GM21390 (cell line): ENCODE data around the gene PDILT.

ENCODE experiments used
- ATAC-seq: cut with Tn5 transposase; IDR thresholded peaks from one replicate; pipeline ENCODE4 v1.9.1; 2021; ENCODE audit not compliant: unreplicated experiment

The PDILT gene

DNA sequence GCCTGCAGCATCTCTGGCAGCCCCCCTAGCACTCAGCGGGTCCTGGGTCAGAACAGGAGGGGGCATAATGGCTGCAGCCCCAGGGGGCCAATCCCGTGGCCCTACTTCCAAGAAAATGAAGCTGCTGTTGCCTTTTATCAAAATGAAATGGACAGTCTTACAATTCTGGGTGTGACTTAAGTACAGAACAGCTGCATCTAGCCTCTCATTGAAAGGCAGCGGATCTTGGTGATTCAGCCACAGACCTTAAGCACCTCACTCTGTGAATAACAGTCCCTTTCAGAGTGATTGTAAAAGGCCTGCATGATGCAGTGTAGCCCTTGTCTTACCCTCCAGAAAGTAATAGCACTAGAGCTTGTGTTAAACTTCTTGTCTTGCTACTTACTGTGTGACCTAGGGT lies 40.5 kb downstream of the PDILT start:
- ATAC-seq, result no peak

DNA sequence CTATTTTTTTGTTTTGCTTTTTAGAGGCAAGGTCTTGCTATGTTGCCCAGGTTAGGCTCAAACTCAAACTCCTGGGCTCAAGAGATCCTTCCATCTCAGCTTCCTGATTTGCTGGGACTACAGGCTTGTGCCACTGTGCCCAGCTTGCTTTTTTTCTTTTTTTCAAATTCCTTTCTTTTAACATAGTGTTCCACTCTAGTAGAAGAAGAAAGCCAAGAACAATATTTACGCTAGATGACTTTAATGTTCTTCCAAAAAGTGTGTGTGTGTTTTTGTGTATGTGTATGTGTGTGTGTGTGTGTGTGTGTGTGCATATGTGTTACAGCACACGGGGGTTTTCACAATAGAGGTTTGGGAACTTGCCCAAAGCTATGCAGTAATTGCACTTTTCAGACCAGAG lies 41.3 kb downstream of the PDILT start:
- ATAC-seq, result no peak

DNA sequence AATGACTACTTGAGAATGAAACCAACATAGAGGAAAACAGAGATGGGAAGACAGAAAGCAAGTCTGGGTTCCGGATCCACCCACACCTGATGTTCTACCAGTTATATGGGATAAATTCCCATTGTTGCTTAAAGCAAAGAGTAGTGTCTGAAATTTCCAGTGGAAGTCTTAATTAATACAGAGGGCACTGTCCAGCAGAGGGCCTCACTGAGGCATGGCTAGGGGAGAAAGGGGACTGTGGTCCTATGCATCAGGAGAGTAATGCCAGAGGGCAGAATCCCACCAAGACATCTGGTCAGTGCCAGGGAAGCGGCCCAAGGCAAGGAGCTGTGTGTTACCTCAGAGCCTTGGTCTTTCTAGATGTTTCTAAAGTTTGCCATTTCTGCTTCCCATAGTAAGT lies 44.5 kb downstream of the PDILT start:
- ATAC-seq, result no peak

DNA sequence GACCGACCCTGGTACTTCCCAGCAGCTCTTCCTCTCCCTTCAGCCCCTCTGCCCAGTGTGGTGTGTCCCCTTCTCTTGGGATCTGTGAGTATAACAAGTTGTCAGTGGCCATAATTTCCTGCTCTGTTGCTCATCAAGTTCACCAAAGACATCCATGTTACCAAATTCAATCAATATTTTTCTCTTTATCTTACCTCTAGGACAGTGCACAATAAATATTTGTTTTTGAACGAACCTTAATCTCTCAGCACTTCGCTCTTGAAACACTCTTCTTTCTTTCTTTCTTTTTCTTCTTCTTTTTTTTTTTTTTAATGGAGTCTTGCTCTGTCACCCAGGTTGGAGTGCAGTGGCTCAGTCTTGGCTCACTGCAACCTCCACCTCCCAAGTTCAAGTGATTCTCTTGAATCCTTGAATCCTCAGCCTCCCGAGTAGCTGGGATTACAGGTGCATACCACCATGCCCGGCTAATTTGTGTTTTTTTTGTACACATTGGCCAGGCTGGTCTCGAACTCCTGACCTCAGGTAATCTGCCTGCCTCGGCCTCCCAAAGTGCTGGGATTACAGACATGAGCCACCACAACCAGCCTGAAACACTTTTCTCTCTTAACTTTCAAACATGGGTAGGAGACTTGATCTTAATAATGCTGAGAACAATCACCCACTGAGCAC lies 49.3 kb downstream of the PDILT start:
- no peak for ATAC-seq

DNA sequence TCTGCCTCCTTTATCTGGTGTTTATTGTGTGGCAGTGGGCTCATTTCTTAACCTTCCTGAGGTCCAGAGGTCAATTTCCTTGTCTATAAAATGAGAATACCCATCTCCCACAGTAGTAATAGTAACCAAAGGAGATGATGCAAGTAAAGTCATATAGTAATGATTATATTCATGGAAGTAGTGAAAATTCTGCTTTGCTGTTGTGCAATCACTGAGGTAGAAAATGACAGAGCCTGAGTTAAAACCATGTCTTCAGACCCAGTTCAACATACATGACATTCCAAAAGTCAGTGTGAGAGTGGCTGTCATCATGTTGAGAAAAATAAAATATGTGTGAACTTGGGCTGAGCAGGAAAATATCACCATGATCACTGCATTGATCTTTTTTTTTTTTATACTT lies 51.2 kb downstream of the PDILT start:
- no peak for ATAC-seq

DNA sequence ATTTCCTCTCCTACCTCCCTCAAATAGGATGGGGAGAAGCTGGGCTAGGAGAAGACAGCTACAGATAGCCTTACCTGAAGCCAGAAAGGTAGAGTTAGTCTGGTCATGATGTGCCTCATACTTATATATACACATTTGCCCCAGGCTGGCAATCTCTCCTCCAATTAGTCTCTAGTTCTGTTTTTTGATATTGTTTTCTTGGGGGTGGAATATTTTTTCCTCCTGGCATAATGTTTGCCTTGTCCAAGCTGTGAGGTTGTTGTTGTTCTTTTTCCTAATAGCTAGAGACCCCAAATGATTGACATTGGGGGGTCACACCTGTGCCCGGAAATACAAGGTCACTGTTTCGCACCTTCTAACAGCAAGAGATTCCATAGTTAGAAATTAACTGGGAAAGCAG lies 51.9 kb downstream of the PDILT start, which contains the start of gene UMOD:
Gene UMOD, minus strand, starts transcription at position 101 of the 400 bp plus-strand sequence. CDS start 1,978 bp downstream, outside the sequence.
- ATAC-seq, result no peak

DNA sequence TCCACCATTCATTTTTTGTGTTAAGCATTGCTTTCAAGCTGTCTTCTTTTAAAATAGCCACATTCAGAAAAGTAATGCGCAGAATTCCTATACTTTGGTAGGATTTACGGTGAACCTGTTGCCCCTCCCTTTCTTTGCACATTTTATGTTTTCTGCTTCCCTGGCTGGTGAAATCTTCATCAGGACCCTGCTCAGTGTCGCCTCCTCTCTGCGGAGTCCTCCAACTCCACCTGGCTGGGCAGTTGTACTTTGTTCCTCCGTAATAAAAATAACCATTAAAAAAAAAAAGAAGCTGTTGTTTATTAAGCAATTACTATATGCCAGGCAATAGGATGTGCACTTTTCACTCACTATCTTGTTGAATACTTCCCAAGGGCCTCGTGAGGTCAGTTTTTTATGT lies 54.9 kb downstream of the PDILT start:
- no peak for ATAC-seq

DNA sequence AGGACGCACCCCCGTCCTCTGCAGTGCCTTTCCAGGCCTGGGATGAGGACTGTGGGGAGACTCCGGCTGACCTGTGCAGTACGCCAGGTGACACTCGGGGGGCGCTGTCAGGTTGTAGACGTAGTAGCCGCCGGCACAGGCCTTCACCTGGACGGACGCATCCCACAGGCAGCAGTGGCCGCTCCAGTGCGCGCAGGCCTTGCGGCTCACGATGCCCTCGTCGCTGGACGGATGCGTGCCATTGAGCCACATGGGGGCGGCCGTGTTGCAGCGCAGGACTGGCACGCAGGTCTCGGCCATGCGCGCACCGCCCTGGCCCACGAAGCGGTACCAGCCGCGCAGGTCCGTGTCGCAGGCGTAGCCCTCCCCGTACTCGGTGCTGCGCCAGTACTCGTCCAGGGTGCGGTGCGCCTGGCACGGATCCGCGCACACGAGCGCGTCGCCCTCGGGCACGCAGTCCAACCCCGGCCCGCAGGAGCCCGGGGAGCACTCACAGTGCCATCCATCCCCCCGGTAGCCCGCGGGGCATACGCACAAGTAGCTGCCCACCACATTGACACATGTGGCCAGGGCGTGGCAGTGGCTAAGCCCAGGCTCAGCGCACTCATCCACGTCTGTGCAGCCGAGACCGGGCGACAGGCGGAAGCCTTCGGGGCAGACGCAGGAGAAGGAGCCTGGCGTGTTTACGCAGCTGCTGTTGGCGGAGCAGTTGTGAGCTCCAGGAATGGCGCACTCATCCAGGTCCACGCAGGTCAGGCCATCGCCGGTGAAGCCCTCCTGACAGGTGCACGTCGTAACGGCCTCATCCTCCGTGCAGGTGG lies 56.0 kb downstream of the PDILT start:
- no peak for ATAC-seq

DNA sequence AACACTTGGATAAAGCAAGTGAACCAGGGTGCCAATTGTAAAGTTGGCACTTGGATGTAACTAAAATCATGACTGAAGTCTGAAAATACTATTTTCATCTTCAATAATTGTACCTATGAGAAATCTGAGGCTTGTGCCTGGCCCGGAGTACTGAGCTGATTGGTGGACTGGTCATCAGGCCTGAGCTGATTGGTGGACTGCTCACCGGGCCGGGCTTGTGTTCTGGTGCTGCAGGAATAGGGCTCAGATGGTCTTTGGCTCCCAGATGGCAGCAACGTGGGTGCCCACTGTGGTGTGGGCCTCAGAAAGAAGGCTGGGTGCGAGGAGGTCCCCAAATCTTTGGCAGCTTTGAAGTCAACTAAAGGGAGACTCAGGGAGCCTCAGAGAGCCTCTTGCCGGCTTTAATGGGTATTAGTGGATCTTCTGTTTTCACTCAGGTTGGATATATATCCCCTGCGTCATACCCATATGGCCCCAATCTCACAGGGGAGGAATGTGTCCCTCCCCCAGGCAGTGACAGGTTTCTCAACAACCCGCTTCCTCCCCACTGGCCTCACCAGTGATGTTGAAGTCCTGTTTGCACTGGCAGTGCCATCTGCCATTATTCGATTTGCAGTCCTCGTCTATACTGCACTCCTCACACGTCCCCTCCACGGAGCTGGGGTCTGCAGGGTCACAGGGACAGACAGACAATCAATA lies 56.7 kb downstream of the PDILT start:
- no peak for ATAC-seq

DNA sequence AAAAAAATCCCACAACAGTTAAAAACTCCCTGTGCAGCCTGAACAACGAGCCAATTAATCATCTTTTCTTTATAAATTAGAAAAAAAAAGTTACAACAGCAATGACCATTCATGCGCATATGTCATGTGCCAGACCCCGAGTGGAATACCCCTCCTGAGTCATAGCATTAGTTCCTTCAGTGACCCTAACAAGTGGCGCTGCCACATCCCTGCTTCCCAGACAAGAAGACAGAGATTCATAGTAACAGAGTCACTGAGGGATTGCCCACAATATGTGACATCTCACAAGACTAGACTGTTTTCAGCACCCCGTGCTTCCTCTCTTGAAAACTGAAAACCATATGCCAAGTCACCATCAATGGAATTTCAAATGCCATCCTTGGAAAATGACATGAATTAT lies 59.9 kb downstream of the PDILT start:
- ATAC-seq, result no peak

DNA sequence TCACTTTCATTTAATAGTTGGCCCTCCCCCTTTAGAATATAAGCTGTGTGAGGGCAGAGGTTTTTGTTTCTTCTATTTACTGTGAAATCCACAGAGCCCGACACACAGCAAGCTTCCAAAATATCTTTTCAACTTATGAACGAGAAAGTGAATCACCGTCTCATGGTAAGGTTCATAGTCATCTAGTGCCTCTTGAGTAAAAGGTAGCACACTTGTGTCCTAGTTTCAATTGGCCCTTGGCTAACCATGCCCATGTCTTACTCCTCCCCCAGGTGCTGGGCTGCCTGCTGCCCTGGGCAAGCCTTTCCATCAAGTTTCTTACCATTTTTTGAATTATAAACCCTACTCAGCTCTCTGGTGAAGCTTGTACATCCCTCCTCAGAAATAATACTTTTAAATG lies 64.8 kb downstream of the PDILT start:
- no peak for ATAC-seq

DNA sequence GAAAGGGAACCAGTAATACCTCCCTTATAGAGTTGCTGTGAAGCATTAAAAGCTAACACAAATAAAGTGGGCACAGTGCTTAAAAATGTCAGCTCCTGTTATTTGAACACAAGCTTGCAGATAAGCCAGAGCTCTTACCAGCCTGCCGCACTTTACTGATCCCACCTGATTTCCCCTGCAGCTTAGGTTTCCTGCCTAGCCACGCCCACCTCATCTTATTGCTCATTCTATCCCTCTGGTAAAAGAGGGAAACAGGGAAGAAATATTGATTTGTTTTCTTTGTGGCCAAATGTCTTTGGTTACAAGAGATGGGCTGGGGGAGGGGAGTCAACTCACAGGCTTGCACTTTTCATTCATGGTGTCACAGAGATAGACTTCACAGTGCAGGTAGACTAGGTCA lies 67.6 kb downstream of the PDILT start:
- no peak for ATAC-seq

DNA sequence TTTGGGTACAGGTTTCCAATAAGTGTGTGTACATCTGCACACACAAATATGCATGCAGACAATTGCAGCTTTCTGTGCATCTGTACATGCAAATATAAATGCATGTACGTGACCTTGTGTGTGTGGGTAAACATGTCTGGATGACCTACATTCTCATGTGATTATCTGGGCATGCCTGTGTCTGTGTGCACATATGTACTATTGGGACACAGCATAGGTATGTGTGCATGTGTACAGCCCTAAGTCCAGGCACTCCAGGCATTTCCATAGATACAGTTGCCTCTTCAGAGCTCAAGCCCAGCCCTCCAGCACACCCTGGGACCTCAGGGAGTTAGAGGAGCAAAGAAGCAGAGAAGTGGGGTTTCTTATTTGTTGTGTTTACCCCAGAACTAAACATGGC lies 70.1 kb downstream of the PDILT start:
- no peak for ATAC-seq

DNA sequence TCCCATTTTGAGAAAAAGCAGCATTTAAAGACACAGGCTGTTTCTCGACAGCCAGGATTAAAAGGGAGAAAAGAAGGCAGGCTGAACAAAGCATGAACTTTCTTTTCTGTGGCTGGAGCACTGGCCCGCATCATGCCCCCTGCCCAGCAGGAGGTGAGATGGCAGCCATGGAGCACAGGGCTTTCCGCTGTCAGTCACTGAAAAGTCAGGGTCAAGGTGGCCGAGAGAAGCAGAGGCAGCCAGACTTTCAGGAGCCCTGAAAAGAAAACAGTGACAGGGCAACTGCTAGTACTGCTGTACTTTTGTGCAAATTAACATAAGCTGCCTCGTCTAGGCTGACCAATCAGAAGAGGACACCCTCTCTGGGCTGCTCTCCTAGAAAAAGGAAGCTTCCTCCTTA lies 71.4 kb downstream of the PDILT start:
- no peak for ATAC-seq

DNA sequence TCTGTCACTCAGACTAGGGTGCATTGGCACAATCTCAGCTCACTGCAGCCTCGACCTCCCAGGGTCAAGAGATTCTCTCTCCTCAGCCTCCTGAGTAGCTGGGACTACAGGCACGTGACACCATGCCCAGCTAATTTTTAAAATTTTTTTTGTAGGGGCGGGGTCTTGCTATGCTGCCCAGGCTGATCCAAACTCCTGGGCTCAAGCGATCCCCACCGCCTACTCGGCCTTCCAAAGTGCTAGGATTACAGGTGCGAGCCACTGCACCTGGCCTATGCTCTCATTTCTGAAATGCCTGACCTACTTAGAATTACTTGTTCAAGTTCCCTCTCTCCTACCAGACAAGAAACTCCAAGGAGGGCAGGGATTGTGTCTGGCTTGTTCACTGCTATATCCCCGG lies 72.1 kb downstream of the PDILT start:
- no peak for ATAC-seq

DNA sequence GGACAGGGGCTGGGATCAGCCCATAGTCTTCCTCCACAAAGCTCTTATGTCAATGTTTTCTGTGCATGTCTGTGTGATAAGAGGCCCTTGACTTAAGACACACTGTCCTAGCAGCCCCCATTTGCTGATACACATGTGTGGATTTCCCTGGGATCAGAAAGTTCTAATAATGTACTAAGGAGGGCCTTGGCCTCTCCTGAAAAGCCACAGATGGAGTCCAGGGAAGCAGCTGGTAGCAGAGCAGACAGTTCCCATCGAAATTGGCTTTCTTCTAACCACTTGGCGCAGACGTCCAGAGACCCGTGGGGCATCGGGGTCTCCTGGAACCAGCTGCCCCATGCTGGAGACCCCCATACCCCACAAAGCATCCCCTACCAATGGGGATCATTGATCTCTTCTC lies 72.9 kb downstream of the PDILT start:
- no peak for ATAC-seq

DNA sequence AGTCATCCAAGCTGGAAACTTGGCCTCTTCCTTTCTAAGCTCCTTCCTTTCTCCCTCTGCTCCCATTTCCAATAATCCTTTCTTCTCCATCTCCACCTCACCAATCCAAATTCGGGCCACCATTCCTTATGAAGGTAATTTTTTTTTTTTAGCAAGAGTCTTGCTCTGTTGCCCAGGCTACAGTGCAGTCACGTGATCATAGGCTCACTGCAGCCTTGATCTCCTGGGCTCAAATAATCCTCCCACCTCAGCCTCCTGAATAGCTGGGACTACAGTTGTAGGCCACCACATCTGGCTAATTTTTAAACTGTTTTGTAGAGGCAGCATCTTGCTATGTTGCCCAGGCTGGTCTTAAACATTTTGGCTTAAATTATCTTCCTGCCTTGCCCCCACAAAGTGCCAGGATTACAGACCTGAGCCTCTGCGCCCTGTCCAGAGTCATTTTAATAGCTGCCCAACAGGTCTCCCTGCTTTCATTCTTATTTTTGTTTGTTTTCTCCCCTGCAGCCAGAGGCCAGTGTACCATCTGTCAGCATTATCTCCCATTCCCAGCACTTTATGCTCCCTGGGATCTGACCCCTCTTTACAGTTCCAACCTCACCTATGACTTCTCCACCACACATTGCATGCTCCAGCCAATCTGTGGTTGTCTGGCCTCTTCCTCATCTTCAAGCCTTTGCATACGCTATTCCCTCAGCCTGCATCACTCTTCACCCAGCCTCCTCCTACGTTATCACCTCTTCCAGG lies 75.0 kb downstream of the PDILT start:
- ATAC-seq, result no peak

DNA sequence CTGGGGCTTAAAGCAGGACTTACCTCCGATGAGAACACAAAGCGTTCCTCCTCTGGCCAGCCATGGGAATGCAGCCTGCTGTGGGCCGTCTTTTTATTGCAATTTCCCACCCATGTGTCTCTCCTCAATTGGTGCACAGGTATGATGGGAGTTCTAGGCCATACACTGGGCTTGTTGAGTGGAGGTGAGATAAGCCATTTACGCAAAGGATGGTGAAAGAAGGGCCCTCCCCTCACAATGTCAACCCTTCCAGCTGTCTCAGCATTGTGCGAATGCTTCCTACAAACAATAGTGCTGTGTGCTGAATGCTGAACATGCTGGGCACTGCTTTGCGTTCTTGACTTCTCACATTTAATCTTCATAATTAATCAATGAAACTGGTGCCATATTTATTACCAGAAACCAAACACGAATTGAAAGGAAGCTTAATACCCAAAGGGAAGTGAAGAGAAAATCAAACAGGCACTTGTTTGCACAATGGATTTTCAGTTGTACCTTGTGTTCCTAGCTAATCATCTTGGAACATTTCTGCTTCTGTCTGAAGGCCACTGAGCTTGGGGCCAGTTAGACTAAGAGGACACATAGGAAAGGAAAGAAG lies 77.0 kb downstream of the PDILT start, which contains the start of gene GP2:
Gene GP2, minus strand, starts transcription at position 70 of the 598 bp plus-strand sequence. CDS start 1,082 bp downstream, outside the sequence.
- no peak for ATAC-seq

DNA sequence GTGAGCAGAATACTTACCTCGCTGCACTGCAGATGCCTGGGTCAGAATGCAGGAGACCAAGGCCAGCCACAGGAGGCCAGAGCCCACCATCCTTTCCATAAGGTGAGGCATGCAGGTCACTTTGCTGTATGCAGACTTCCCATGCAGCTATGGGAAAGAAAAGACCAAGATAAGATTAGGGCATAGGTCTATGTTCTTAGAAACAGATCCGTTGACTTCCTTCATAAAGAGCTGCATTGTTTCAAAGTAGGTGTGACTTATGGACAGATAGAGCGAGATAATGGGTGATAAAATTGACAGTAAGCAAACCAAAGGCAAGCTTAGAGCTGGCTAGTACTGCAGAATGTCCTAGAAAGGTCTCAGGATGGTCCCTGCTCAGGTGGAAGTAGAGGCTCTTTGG lies 78.2 kb downstream of the PDILT start:
- no peak for ATAC-seq

DNA sequence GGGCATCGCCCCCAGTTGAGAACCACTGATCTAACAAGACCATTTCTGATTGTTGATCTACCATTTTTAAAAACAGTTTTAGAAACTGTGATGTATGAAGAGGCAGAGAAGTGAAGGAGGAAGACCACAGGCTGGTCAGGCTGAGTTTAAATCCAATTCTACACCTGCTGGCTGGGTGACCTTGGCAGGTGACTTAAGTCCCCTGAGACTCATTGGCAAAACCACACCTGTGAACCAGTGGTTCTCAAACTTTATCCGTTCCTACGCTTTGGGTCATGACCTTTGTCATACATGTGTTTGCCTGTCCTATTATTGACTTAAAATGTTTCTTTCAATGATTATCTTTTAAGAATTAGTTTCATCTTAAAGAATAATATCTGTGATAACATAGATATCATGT lies 79.5 kb downstream of the PDILT start:
- no peak for ATAC-seq
